Non-pigmented ciliary epithelial cell (primary cell): ENCODE measurements around the gene SRP14.
"Not testable (repeated sequence)": the region's sequence is repeated elsewhere in the genome, so short reads cannot be mapped to it uniquely, and the experiment has no call there.

Experiments
- DNase-seq: peaks from one replicate; pipeline ENCODE4 v3.0.0-alpha.2; 2010; ENCODE audit warnings: low read depth

Gene SRP14, protein sequence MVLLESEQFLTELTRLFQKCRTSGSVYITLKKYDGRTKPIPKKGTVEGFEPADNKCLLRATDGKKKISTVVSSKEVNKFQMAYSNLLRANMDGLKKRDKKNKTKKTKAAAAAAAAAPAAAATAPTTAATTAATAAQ

DNA sequence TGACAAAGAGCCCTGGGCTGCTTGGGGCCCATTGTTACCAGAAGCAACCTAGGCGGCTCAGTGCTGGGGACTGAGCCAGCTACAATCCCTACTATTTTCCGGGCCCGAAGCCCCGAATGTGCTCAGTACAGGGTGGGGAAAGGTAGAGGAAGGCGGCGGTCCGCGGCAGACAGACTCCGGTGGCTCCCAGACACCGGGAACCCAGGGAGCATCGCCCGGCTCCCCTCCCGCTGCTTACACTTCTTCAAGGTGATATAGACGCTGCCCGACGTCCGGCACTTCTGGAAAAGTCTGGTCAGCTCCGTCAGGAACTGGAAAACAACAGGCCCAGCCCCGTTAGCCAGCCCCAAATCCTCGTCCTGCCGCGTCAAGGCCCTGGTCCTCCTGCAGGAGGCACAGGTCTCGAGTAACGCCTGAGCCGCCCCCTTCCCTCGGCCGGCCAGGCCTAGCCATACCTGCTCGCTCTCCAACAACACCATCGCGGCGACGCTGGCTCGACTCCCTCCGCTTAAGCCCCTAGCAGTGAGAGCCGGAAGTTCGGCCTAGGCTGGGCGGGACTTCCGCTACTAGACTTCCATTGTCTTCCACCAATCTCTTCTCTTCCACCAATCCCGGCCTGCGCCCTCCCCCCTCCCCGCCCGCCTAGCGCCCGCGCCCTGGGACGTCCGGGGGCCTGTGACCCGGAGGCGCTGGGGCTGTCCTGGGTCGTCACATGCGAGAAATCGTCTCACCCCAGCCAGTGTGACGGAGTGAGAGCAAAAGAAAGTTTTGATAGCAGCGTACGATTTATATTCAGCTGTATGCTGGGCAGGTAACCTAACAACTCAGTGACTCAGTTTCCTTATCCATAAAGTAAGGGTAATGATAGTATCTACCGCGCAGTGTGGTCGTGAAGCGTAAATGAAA, at the start of gene SRP14:
Gene SRP14 (minus strand): TSS at position 544 of the 906 bp plus-strand sequence. CDS start 65 bp downstream, at position 479.
- peak; percentile 57 for DNase-seq

- DNase-seq: no peak
Measured at GRCh38 chr15:40087991-40088928, 49.3 kb upstream of the SRP14 start.

GRCh38 chr15:40087068-40087810, 48.3 kb upstream of the SRP14 start:
- DNase-seq: no peak

GRCh38 chr15:40085266-40085665, 46.3 kb upstream of the SRP14 start:
- no peak for DNase-seq

DNA sequence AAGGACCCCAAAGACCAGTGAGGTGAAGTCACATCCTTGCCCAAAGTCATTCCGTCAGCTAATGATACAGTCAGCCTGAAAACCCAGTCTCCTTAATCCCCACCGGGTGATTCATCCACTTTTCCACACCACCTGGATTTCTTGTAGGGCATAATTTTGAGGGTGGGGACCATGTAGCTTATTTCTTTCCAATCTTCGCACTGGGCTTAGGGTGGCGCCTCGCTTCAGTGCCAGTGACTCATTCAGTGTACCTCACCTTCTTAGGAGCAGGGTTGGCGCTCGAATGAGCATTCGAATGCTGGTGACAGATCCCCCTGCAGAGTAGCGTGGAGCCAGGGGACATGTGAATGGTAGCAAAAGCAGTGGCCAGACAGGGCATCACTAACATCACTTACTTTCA, 45.7 kb upstream of the SRP14 start:
- DNase-seq: no peak

- DNase-seq: no peak
Measured at GRCh38 chr15:40082195-40082883, 43.4 kb upstream of the SRP14 start.

GRCh38 chr15:40081691-40082194, 42.8 kb upstream of the SRP14 start:
- no peak for DNase-seq

DNA sequence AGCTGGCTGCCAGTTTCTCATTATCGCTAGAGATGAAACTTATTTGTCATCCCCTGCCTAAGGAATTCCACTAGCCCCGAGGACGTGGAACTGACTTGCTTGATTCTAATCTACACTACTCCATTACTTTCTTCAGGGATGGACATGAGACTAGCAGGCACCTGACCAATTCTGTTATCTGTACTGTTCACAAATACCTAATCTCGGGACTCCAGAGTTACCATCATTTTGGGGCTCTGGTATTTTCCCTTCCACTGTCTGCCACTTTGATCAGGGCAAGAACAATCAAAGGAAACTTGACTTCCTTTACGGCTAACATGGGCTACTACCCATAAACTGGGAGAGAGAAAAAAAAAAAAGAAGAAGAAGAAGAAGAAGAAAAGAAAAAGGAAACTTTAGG, 41.9 kb upstream of the SRP14 start:
- no peak for DNase-seq

- DNase-seq: no peak
Measured at GRCh38 chr15:40080104-40080503, 41.1 kb upstream of the SRP14 start.

DNA sequence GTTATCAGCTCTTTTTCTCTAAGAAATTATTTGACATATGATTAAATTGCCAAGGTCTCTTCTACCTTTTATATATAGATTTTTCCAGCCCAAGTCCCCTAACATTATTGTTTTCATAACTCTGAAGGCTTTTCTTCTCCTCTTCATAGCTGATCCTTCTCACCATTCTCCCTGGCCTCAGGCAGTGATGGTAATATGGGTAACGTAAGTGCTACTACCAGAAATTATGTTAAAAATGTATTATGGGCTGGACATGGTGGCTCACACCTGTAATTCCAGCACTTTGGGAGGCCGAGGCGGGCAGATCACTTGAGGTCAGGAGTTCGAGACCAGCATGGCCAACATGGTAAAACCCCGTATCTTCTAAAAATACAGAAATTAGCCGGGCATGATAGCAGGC, 40.5 kb upstream of the SRP14 start:
- DNase-seq: no peak

DNA sequence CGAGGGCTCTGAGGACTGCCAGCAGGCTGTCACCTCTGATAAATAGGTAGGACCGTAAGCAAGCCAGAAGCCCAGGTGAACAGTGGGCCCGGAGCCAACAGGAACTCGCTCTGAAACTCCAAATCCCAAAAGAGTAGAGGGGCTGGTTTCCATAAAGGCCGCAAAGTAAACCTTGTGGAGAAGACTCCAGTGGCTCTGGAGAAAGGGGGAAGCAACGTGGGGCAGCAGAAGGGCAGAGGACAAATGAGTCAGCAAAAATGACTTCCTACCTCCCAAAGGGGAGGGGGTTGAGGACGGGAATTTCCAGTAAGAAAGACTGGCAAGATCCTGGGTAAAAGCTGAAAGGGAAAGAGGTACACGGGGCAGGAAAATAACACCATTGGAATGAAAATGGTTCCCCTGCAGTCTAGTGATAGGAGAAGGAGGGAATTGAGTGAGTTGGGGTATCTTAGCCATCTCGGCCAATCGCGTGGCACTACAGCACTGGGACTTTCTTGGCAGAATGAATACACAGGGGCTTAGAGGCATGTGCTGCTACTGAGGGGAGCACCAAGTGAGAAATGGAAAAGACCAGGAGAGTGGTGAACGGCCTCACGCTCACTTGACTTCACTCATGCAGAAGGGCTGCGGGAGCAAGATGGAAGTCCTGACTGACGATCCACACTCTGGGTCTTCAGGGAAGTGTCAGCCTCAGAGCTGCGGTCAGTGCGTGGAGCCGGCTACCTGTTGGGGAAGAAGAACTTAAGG, 36.5 kb upstream of the SRP14 start:
- no peak for DNase-seq

GRCh38 chr15:40074656-40075055, 35.7 kb upstream of the SRP14 start:
- DNase-seq: not testable (repeated sequence)

DNA sequence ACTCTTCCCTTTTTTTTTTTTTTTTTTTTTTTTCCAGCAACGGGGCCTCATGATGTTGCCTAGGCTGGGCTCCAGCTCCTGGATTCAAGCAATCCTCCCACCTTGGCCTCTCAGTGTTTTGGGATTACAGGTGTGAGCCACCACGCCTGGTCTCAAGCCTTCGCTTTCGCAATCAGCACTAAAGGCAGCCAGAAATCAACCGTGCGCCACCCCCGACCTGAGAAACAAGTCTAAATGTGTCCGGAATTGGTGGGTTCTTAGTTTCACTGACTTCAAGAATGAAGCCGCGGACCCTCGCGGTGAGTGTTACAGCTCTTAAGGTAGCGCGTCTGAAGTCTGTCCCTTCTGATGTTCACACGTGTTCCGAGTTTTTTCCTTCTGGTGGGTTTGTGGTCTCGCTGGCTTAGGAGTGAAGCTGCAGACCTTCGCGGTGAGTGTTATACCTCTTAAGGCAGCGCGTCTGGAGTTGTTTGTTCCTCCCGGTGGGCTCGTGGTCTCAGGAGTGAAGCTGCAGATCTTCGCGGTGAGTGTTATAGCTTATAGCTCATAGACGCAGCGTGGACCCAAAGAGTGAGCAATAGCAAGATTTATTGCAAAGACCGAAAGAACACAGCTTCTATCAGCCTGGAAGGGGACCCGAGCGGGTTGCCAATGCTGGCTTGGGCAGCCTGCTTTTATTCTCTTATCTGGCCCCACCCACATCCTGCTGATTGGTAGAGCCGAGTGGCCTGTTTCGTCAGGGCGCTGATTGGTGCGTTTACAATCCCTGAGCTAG, 34.9 kb upstream of the SRP14 start:
- not testable (repeated sequence) for DNase-seq

DNA sequence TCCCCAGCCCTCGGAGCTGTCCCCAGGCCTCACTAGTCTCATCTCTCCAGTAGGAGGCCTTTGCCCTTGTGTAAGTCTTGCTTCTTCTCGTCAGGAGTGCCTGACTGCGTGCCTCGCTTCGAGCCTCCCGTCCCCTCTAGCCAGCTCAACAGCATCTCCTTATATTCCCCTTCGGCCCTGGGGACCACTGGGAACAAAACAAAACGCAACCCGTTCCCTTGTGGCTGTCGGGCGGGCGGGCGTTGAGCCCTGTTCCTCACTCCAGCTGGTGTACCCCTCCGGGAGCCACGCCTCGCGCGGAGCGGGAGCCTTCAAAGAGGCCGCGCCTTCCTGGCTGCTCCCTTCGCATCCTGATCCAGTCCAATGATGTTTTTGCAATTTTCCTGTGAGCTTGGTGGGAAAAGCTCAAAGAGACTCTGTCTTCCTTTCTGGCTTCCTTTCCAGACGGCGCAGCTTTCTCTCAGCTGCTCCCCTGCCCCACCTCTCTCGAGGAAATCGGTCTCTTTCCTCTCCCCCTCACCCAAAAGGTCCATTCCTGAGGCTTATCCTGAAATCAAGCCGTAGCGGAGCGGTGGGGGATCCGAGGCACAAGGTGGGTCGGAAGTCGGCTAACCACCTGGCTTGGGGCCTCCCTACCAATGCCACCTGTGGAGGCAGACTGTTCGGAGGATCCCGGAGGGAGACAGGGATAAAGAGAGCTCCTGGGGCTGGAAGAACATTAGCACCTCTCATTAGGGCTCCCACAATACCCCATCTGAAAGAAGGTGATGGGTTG, 33.4 kb upstream of the SRP14 start:
- no peak for DNase-seq

DNA sequence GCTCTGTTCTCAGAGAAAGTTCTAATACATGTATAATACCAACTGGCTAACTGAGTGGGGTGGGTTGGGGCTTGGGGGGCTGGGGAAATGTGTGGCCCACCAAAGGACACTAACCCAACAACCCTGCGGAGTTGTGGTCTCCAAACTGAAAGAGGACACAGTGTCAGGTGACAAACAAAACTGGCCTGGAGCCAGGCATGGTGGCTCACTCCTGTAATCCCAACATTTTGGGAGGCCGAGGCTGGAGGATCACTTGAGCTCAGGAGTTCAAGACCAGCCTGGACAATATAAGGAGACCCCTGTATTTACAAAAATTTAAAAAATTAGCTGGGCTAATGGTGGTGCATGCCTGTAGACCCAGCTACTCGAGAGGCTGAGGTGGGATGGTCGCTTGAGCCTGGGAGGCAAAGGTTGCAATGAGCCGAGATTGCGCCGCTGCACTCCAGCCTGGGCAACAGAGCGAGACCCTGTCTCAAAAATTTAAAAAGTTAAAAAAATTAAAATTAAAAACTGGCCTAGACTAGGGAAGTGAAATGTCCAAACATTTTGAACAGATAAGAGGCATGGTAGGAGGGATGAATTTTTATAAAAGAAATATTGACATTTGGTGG, 31.7 kb upstream of the SRP14 start:
- DNase-seq: no peak

GRCh38 chr15:40070166-40070557, 31.2 kb upstream of the SRP14 start:
- no peak for DNase-seq

DNA sequence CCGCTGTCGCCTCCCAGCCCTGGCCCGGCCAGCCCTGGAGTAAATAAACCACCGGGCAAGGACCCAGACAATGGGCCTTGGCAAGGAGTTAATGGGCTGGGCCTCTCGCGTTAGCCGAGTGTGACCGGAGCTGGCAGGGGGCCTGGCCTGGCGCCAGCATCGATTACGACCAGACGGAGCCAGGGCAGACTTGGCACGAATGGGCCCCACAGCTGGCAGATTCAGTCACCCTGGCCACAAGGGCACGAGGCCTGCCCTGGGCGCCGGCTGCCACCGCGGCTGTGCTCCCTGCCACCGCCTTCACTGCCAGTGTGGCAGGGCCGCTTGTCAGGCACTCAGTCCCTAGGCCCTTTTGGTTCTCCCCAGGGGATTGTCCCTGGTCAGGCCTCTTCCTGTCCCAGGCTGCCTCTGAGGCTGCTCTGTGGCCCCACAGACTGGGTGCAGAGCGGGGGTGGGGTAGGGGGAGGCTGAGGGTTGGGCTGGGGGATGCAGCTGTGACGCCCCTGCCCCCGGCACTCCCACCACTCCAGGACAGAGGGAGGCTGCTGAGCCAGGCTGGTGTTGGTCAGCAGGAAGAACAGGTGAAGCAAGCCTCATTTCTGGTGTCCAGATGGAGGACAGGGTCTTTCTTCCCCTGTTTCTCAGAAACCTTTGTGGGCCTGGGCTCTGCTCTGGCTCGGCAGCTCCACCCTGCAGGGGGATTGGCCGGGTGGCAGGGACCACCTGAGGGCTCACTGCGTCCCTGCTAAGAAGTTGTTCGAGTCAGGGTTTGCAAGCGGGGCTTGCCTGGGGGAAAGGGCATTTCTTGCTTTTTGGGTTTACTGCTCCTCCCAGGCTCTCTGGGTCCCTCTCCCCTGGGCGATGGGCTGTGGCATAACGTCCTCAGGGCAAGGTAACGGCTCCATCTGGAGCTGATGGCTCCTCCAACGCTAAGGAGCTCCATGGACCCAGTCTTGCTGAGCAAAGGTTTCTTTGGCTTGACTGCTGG, 30.5 kb upstream of the SRP14 start:
- DNase-seq: no peak
